Right ventricle myocardium inferior (tissue), 1 donor: ENCODE data around the gene ZC3H11A. TPM values are rescaled to one million over a fixed set of nuclear protein-coding genes. Genes with fewer than 3 reads are reported as not detected.
"Not testable (repeated sequence)": the region's sequence is repeated elsewhere in the genome, so short reads cannot be mapped to it uniquely, and the experiment has no call there.

Experiments used
- ATAC-seq: fragments of 200-7000 bp; cut with Tn5 transposase; one replicate; pipeline ENCODE4 v1.9.1; 2020; ENCODE audit warnings: mild to moderate bottlenecking, moderate library complexity
- DNase-seq: peaks from one replicate; pipeline ENCODE4 v3.0.0; 2021; ENCODE audit errors: missing footprints
- intact Hi-C: fragments of 100-400 bp; cut with DNase I; formaldehyde crosslinking; loops from one replicate; pipeline ENCODE4 v1.11.0; 2022
- total RNA-seq: library from RNA; stranded (reverse); fragmentation: NEBNext Ultra II Directional; extraction: Animal tissue kit (Norgen Biotek cat#: 25700); gene quantifications from one replicate; pipeline ENCODE4 v1.2.1, GENCODE V29; 2021
- donor health status: DM: no; HTN: yes; CAD: no; lungs with severe emphysema.

ZC3H11A gene
- total RNA-seq, 1 donor from 2014 or later, result 54.4 TPM

- no peak for DNase-seq
- intact Hi-C loops, result loop anchor here (10.0 kb wide), 1 partner anchor 109 kb away; no protein-coding TSS in a partner anchor
- ATAC-seq, result no peak
Measured at GRCh38 chr1:203823306-203823705, 27.9 kb downstream of the ZC3H11A start.

- ATAC-seq, result no peak
- no peak for DNase-seq
- intact Hi-C loops, result loop anchor here (10.0 kb wide), 1 partner anchor 111 kb away; no protein-coding TSS in a partner anchor
Measured at GRCh38 chr1:203826175-203826574, 30.8 kb downstream of the ZC3H11A start.

GRCh38 chr1:203828002-203828401, 32.6 kb downstream of the ZC3H11A start:
- DNase-seq, result no peak
- intact Hi-C loops, result loop anchor here (10.0 kb wide), 1 partner anchor 113 kb away; no protein-coding TSS in a partner anchor
- ATAC-seq, result no peak

- intact Hi-C loops, result loop anchor here (10.0 kb wide), 1 partner anchor 114 kb away; no protein-coding TSS in a partner anchor
- DNase-seq (no peak), ATAC-seq (no peak)
Measured at GRCh38 chr1:203828503-203828902, 33.1 kb downstream of the ZC3H11A start.

- peak; percentile 37 for ATAC-seq
- intact Hi-C loops, result loop anchor here (10.0 kb wide), 1 partner anchor 114 kb away; no protein-coding TSS in a partner anchor
- DNase-seq, result not testable (repeated sequence)
Measured at GRCh38 chr1:203829247-203829646, 33.8 kb downstream of the ZC3H11A start.

- intact Hi-C loops, result no loop called here
- ATAC-seq, result no peak
- no peak for DNase-seq
Measured at GRCh38 chr1:203835476-203835875, 40.1 kb downstream of the ZC3H11A start.

- ATAC-seq (no peak), DNase-seq (no peak)
- intact Hi-C loops, result no loop called here
Measured at GRCh38 chr1:203839081-203839480, 43.7 kb downstream of the ZC3H11A start.

- ATAC-seq, result no peak
- no peak for DNase-seq
- intact Hi-C loops, result no loop called here
Measured at GRCh38 chr1:203840208-203840808, 44.9 kb downstream of the ZC3H11A start.

- DNase-seq, result no peak
- ATAC-seq, result no peak
- intact Hi-C loops, result no loop called here
Measured at GRCh38 chr1:203842559-203842876, 47.1 kb downstream of the ZC3H11A start.

GRCh38 chr1:203843435-203843834, 48.0 kb downstream of the ZC3H11A start:
- DNase-seq (no peak), ATAC-seq (no peak)
- intact Hi-C loops, result no loop called here

Other genes with a start within 250 kb of the ZC3H11A start
- 87.1 TPM for gene ATP2B4, start 168.8 kb upstream of the ZC3H11A start, total RNA-seq
- 0.22 TPM for gene LAX1, start 30.4 kb upstream of the ZC3H11A start, total RNA-seq
- gene ZBED6, start within 50 bp of the ZC3H11A start, total RNA-seq, result 13.0 TPM
- 63.1 TPM for gene SNRPE, start 66.0 kb downstream of the ZC3H11A start, total RNA-seq